ENCODE data around the gene NLRP1. TPM values are rescaled to one million over a fixed set of nuclear protein-coding genes. Genes with fewer than 3 reads are reported as not detected.

The NLRP1 gene
- total RNA-seq, 1 donor from 2014 or later: 11.7 TPM

DNA sequence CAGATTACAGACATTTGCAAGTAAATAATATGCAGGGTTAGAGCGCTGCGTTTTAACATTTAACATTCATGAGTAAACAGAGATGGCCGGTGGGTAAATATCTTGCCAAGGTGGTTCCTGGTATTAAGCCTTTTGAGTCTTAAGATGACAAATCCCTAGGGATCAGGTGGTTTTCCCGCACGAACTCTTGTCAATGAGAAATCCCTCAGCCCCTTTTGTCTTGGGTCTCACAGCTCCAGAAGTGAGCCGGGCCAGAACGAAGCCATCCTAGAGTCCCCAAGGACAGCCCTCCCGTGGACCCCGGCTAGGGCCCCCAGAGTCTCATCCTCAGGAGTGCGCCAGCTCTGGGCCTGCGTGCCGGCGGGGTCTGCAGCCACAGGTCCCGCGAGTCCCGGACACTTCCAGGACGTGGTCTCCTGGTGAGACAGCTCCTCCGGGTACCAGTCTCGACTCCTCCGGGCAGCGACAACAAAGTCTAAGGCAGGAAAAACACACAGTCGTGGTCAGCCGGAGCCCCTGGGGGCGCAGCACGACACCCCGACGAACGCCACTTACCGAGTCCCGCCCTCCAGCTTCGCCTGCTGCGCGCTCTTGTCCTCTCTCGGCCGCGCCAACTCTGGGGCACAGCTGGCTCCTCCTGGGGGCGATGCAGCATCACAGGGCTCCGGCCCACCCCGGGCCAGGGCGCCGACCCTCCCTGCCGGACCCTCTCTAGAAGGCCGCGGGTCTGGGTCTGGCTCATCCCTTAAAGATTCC lies 84.7 kb downstream of the NLRP1 start:
- intact Hi-C loops (cut with DNase I): no loop called here
- DNase-seq (ENCODE audit: low spot score): no peak

DNA sequence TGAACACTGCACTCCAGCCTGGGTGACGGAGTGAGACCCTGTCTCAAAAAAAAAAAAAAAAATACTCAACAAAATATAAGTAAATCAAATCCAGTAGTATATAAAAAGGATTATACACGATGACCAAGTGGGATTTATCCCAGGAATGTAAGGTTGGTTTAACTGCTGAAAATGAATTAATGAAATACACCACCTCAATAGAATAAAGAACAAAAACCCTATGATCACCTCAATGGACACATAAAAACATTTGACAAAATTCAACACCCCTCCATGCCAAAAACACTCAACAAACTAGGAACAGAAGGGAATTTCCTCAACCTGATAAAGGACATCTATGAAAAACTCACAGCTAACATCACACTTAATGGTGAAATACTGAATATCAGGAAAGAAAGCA lies 91.3 kb downstream of the NLRP1 start:
- intact Hi-C loops (cut with DNase I): no loop called here

DNA sequence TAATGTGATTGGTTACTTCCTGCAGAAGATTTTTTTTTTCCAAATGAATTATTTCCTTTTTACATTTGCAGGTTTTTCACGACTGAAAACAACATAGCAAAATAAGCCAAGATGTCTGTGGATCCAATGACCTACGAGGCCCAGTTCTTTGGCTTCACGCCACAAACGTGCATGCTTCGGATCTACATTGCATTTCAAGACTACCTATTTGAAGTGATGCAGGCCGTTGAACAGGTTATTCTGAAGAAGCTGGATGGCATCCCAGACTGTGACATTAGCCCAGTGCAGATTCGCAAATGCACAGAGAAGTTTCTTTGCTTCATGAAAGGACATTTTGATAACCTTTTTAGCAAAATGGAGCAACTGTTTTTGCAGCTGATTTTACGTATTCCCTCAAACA lies 95.6 kb downstream of the NLRP1 start:
- no peak for DNase-seq (ENCODE audit: low spot score)
- intact Hi-C loops (cut with DNase I): no loop called here

More for the DNA sequence above, 91.3 kb downstream of the NLRP1 start:
- no peak for DNase-seq (ENCODE audit: low spot score)

GRCh38 chr17:5486206-5487124 lies 97.8 kb downstream of the NLRP1 start, which contains the start of gene MIS12:
Gene MIS12, plus strand, starts transcription at chr17:5486566. Its CDS starts 2,297 bp downstream, at chr17:5488863.
- DNase-seq (ENCODE audit: low spot score): peak; percentile 99
- intact Hi-C loops (cut with DNase I): loop anchor here (2.0 kb wide), 1 partner anchor 18 kb away; the partner anchor contains the start of gene DHX33

DNA sequence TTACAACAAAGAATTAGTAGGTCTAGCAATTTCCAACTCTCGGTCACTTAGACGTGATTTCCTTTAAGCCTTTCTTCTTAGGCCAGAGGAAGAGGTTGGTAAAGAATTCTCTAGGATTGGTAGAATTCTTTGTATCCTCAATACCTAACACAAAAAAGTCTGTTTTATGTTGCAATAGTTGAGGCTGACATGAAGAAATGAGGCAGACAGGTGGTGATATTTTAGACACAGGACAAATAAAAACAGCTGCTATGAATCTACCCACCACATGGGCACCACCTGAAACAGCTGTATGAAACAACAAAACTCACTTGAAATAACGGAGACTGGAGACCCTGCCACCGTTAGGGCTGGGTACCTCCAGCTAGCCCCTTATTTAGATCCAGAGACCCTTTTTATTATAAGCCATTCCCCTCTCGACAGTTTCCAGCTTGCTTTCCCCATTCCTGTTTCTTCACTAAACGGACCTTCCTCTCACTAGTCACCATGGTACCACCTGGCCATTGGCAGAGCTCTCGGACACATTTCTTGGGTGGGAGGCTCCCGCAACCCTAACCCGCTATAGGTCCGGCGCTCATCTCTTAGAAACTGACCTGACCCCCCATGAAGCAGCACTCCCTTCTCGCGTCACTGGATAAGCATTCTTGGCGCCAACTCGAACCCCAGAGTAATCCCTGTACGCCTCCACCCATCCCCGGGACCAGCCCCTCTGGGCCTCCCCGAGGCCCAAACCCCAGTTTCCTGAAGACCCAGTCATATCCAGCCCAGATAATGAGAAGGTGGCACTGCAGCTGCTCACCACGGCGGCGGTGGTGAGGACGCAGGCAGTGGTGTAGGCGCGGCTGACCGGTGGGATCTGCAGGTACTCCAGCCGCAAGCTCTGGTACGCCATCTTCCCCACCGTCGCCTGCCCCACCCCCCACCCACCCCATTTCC lies 98.8 kb downstream of the NLRP1 start, which contains the start of gene DERL2:
TSS of gene DERL2 (minus strand) at position 909 of the 936 bp plus-strand sequence. CDS start at position 892, 17 bp downstream.
- intact Hi-C loops (cut with DNase I): loop anchor here (2.0 kb wide), 1 partner anchor 17 kb away; the partner anchor contains the start of gene DHX33
- no peak for DNase-seq (ENCODE audit: low spot score)

GRCh38 chr17:5481451-5481850 lies 102.9 kb downstream of the NLRP1 start:
- DNase-seq (ENCODE audit: low spot score): no peak
- intact Hi-C loops (cut with DNase I): no loop called here

DNA sequence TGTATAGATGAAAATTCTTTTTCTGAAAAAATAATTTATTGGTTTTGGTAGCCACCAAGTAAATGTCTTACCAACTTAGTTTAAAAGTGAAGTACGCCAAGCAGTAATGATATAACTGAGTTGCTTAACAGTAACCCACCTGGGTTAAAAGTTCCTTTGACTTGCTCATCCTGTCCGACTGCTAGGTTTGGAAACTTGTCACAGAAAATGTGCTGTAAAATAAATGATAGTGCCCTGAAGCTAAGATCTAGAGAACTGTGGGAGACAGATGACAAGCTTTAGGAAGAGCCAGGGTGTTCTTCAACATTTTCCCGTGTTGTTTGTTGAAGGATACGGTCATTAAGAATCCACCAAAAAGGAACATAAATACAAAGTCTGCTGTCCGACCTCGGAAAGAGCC lies 103.3 kb downstream of the NLRP1 start:
- intact Hi-C loops (cut with DNase I): no loop called here
- no peak for DNase-seq (ENCODE audit: low spot score)

DNA sequence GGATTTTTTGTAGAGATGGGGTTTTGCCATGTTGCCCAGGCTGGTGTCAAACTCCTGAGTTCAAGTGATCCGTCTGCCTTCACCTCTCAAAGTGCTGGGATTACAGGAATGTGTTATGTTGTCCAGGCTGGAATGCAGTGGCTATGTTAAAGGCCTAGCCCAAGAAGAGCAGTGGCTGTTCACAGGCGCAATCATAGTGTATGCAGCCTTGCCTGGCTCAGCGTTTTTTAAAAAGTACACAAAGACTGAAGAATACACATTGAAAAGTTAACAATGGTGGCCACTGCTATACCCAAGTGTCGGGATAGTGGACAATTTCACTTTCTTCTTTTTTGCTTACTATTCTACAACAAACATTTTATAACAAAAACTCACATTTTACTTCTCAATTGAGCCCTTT lies 105.3 kb downstream of the NLRP1 start:
- no peak for DNase-seq (ENCODE audit: low spot score)
- intact Hi-C loops (cut with DNase I): no loop called here

- intact Hi-C loops (cut with DNase I): no loop called here
- no peak for DNase-seq (ENCODE audit: low spot score)
Observed at GRCh38 chr17:5473906-5474305, 110.4 kb downstream of the NLRP1 start.

GRCh38 chr17:5472511-5472910 lies 111.8 kb downstream of the NLRP1 start:
- DNase-seq (ENCODE audit: low spot score): no peak
- intact Hi-C loops (cut with DNase I): no loop called here

DNA sequence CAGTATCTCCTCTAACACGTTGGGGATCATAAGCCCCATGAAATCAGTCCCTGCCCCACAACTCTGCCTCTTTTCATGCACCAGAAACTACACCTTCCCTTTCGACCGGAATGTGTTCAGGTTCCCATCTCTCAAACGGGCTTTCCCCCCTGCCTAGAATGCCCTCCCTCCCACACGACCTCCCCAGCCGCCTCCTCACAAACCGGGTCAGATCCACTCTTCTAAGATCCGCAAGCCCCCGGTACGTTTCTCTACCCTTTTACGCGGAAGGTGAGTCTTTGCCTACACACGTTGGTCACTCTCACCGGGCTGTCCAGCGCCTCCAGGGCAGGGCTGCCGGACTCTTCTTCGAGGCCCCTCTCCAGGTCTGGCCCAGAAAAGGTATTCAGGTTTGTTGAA lies 116.2 kb downstream of the NLRP1 start:
- intact Hi-C loops (cut with DNase I): loop anchor here (1.0 to 2.0 kb wide), 2 partner anchors 19 to 29 kb away; partner anchors contain the start of genes C1QBP, DERL2 and MIS12

DNA sequence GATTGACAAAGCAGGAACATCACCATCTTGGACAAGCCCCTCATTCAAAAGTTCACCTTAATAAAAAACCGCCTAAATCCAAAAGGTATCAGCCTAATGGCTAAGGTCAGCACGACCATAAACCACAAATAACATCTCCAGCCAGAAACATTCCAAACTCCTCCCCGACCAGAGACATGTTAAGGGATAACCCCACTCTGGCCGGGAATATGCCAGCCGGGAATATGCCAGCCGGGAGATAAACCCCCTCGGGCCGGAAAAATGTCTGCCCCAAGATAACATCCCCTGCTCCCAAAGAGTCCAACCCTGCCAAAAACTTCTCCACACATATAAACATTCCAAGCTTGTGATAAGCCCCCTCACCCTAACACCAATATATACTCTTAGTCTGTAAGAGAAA lies 116.9 kb downstream of the NLRP1 start:
- intact Hi-C loops (cut with DNase I): no loop called here

More for the DNA sequence above, 116.2 kb downstream of the NLRP1 start:
- DNase-seq (ENCODE audit: low spot score): no peak

DNA sequence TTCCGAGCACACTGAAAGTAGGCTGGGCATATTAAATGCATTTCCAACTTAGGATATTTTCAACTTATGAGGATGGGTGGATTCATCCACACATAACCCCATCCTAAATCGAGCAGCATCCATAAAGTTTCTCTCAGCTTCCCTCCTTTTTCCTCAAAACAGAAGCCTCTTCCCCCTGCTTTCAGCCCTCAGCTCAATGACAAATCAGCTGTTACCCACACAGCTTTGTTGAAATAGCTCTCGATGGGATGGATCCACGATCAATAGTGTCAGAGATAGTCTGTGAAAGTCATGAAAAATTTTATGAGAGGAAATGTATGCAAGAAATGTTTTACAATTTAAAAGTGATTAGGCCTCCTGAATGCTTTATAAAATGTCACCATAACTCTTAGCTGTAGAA lies 118.0 kb downstream of the NLRP1 start:
- intact Hi-C loops (cut with DNase I): no loop called here
- no peak for DNase-seq (ENCODE audit: low spot score)

More for the DNA sequence above, 116.9 kb downstream of the NLRP1 start:
- DNase-seq (ENCODE audit: low spot score): no peak

- DNase-seq (ENCODE audit: low spot score): no peak
- intact Hi-C loops (cut with DNase I): no loop called here
Observed at GRCh38 chr17:5464717-5465507, 119.4 kb downstream of the NLRP1 start.
